HG03439 (cell line): ENCODE measurements around the gene VWF.

Experiments used
- ATAC-seq: cut with Tn5 transposase; IDR thresholded peaks from one replicate; pipeline ENCODE4 v1.9.1; 2021; ENCODE audit warnings: mild to moderate bottlenecking, moderate library complexity; ENCODE audit not compliant: unreplicated experiment

The VWF gene

DNA sequence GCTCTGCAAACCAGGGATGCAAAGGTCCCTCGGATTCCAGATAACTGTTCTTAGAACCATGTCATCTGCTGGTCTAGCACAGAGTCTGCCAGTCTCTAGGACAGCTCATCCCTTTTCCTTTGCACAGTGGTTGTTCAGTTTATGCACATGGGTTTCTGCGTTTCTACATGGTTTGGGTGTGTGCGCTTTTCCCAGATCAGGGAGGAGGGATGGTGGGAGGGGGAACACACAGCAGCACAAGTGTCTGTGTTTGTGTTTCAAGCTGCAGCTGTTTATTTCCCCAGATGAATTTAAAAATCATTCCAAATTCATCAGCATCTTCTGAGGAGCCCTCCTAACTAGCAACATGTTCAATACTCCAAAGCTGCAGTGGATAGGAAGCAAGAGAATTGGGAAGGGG lies 224.8 kb downstream of the VWF start:
- ATAC-seq = no peak

- no peak for ATAC-seq
Observed at GRCh38 chr12:5898874-5899273, 225.6 kb downstream of the VWF start.
